GM19035 (cell line): ENCODE data around the gene OR4C11.

ENCODE experiments used
- ATAC-seq: cut with Tn5 transposase; IDR thresholded peaks from one replicate; pipeline ENCODE4 v1.9.1; 2021; ENCODE audit not compliant: unreplicated experiment

Gene OR4C11, protein sequence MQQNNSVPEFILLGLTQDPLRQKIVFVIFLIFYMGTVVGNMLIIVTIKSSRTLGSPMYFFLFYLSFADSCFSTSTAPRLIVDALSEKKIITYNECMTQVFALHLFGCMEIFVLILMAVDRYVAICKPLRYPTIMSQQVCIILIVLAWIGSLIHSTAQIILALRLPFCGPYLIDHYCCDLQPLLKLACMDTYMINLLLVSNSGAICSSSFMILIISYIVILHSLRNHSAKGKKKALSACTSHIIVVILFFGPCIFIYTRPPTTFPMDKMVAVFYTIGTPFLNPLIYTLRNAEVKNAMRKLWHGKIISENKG

DNA sequence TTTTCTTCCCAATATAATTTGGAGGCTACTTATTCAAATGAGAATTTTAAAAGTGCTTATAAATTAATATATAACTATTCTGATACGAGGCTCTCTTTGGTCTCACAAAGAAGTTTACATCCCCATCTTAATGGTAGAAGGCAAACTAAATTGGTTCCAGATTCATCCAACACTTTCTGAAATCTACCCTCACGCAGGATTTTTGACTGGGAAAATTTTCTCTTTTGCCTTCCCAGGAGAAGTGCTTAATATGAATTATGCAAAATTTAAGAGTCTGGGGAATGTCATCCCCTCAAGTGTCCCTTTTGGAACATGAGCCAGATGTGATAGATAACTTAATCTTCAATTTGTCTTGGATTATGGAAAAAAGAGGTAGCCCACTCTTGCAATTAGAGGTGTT, at the start of gene OR4C11:
OR4C11 (minus strand) TSS at position 101 of the 400 bp plus-strand sequence. CDS start 3,272 bp downstream, outside the sequence.
- no peak for ATAC-seq

DNA sequence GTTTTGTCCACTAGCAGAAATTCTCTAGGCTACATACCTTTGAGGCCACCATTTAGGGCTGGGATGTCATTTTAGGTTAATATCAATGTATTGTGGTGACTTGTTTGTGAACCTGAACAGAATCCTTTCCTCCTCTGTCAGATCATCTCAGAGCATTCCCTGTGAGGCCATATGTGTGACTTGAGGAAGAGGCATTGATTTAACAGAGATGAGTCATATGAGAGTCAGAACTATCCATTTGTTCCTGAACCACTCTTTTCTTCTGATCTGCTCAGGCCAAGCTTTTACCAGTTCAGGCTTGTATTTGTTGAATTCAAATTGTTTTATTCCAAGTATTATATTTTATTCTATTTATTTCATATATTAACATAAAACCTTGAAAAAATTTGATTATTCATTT, 47.7 kb upstream of the OR4C11 start:
- no peak for ATAC-seq

DNA sequence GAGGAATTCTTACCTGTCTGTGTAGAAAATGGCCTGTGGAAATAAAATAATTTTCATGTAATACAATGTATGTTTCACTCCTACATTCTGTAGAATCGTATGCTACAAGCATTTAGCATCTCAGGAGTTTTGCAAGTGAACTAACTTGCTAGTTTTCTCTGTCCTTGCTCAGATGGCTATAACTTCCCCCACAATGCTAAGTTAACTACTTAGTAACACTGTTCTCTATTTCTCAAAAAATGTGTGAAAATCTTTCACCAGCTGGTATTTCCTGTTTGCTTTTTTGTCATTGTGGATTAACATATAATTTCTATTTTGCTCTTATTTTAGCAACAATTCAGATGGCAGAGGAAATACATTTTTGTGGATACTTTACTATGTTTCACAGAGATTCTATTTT, 45.1 kb upstream of the OR4C11 start:
- ATAC-seq = no peak

DNA sequence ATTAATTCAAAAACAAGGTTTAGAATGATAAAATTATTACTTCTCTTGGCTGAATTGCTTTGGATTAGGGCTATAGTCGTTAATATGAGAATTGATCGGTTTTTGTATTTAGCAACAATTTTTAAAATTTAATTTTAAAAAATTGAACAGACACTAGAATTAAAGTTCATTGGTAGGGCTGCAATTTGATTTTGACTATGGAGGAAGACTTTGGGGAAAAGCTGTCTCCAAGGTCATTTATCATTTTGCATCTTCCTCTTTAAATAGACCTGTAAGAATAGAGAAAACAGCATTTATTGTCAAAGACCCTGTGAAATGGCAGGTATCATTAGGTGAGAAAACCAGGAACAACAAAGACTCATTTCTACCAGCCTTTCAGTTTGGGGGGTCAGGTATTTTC, 40.6 kb upstream of the OR4C11 start, which contains the start of gene OR4S2:
OR4S2 (plus strand) TSS at position 301 of the 400 bp plus-strand sequence. CDS start 2,577 bp downstream, outside the sequence.
- no peak for ATAC-seq

DNA sequence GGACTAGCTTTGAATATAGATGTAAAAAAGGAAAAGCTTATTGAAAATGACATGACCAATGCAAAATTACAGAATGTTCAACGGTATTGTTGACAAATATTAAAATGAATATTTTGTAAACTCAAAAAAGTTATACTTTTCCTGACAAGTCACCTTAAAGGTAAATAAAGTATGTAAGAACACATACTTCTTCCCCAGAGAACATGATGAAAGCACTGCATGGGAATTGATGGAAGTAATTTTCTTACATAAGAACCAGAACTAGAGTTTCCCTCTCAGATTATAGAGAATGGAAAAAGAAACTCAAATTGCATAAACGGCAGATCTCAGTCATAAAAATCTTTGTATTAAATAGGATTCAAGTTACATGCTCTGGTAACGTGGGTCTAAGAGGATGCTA, 27.4 kb upstream of the OR4C11 start, which contains the start of gene OR4P4:
OR4P4 (plus strand) TSS at position 301 of the 400 bp plus-strand sequence.
- no peak for ATAC-seq

DNA sequence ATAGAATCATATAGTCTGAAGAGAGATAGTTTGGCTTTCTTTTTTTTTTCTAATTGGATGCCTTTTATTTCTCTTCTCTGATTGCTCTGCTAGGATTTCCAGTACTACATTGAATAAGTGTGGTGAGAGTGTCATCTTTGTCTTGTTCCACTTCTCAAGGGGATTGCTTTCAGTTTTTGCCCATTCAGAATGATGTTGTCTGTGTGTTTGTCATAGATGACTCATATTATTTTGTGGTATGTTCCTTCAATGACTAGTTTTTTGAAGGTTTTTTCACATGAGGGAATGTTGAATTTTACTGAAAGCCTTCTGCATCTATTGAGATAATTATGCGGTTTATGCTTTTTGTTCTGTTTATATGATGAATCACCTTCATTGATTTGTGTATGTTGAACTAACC, 17.1 kb upstream of the OR4C11 start:
- ATAC-seq = no peak

DNA sequence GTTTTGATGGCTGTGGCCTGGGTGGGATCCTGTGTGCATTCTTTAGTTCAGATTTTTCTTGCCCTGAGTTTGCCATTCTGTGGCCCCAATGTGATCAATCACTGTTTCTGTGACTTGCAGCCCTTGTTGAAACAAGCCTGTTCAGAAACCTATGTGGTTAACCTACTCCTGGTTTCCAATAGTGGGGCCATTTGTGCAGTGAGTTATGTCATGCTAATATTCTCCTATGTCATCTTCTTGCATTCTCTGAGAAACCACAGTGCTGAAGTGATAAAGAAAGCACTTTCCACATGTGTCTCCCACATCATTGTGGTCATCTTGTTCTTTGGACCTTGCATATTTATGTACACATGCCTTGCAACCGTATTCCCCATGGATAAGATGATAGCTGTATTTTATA, 34.9 kb downstream of the OR4C11 start:
- ATAC-seq = no peak

DNA sequence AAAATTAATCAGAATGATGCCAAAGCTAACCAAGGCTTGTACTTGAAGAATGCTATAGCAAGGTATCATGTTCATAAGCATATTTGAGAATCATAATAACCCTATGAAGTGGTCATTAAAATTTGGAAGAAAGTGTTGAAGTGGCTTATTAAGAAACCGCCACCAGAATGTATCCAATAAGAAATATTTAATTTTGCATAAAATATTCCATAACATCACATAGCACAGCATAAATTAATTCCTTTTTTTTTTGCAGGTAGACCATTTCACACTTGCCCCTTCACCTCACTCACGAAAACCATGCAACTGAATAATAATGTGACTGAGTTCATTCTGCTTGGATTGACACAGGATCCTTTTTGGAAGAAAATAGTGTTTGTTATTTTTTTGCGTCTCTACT, 35.6 kb downstream of the OR4C11 start, which contains the start of gene OR4C16:
OR4C16 (plus strand) TSS at position 301 of the 400 bp plus-strand sequence; CDS start at position 301, 0 bp downstream.
- ATAC-seq = no peak

DNA sequence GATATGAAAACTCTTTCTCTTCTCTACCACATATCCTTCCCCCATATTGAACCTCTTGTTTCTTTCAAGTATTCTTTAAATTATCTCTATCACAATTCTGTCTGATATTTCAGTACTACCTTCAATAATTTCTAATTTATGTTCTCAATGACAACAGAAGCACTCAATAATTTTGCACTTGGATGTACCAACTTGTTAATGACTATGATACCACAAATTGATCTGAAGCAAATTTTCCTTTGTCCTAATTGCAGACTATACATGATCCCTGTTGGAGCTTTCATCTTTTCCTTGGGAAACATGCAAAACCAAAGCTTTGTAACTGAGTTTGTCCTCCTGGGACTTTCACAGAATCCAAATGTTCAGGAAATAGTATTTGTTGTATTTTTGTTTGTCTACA, 53.3 kb downstream of the OR4C11 start, which contains the start of gene OR4C15:
OR4C15 (plus strand) TSS at position 301 of the 400 bp plus-strand sequence; CDS start at position 301, 0 bp downstream.
- no peak for ATAC-seq
